Activated CD4-positive, alpha-beta T cell treated with anti-CD3 and anti-CD28 coated beads, Interleukin-2, amount 50 U/mL, for 48 hours (primary cell): ENCODE measurements around the gene CFAP299.
"Not testable (repeated sequence)": the region's sequence is repeated elsewhere in the genome, so short reads cannot be mapped to it uniquely, and the experiment has no call there.

Source experiments
- DNase-seq, 2 experiments: peaks; one replicate each; pipeline ENCODE4 v3.0.0-alpha.2; 2020

CFAP299 gene

DNA sequence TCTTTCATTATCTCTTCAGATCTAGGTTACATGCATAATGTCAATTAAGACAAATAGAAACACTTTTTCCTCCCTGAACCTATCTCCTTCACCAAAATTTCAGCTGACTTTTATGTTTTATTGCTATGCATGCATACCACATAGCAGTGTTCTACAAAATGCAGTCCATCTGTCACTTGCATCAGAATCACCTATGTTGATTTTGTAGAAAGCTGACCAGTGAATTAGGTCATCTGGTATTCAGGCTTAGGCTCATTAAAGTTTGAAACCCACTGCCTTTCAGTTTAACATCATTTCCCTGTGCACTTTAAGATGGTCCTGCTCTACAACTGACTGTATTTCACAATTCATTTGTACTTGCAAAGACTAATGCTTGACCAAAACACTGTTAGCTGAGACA is 277.9 kb downstream of the CFAP299 start:
- no peak for DNase-seq

DNA sequence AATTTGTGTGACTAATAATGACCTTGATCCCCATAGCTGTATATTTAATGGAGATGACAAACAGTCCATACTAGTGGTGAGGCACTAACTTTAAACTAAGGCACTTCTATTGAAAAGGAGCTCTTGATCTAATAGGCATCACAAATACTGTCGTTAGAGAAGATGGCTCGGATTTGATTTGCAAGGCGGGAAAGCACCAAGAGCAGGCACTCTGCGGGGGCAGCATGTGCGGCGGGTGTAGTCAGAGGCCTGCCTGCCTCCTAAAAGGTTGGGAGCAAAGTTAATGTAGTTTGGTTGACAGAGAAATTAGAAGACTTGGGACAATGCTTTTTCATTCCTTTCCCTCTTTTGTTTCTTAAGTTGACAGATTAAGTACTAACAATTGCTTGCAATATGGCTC is 278.8 kb downstream of the CFAP299 start:
- no peak for DNase-seq

GRCh38 chr4:80615099-80615498 is 279.6 kb downstream of the CFAP299 start:
- DNase-seq = no peak

- no peak for DNase-seq
Observed at GRCh38 chr4:80619070-80619674, 283.6 kb downstream of the CFAP299 start.

DNA sequence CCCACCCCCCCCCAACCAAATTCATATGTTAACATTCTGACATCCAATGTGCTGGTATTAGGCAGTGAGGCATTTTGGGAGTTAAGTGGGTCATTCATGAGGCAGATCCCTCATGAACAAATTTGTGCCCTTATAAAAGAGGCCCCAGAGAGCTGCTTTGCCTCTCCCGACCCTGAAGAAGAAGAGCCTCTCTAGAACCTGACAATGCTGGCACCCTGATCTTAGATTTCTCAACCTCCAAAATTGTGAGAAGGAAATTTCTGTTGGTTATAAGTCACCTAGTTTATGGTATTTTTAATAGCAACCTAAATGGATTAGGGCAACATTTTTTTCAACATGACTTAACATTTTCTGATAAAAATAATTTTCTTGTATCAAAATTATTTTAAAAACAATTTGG is 296.3 kb downstream of the CFAP299 start:
- DNase-seq = no peak

- DNase-seq = no peak
Observed at GRCh38 chr4:80637190-80637589, 301.7 kb downstream of the CFAP299 start.

GRCh38 chr4:80646061-80646460 is 310.5 kb downstream of the CFAP299 start:
- DNase-seq = no peak

GRCh38 chr4:80655662-80656061 is 320.1 kb downstream of the CFAP299 start:
- DNase-seq = no peak

DNA sequence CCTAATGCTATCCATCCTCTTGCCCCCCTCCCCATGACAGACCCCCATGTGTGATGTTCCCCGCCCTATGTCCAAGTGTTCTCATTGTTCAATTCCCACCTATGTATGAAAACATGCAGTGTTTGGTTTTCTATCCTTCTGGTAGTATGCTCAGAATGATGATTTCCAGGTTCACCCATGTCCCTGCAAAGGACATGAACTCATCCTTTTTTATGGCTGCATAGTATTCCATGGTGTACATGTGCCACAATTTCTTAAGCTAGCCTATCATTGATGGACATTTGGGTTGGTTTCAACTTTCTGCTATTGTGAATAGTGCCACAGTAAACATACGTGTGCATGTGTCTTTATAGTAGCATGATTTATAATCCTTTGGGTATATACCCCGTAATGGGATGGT is 334.6 kb downstream of the CFAP299 start:
- DNase-seq = not testable (repeated sequence)

GRCh38 chr4:80678413-80678812 is 342.9 kb downstream of the CFAP299 start:
- no peak for DNase-seq

DNA sequence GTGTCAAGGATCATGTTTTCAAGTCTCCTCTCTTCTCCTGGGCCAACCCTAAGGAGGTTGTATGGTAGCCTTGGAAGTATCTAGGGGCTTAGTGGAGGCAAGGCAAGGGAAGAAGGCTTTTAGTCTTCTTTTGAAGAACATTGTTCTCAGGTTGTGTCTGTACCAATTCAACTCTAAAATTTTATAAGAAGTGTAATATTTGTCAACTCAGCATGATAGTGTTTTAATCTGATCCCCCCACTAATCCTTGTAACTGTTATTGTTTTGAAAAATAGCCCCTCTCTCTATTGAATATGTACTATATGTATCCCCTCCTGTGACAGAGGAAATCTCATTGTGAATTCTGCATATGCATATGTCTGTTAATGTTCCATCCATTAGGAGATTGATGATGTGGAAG is 345.4 kb downstream of the CFAP299 start:
- DNase-seq = no peak

DNA sequence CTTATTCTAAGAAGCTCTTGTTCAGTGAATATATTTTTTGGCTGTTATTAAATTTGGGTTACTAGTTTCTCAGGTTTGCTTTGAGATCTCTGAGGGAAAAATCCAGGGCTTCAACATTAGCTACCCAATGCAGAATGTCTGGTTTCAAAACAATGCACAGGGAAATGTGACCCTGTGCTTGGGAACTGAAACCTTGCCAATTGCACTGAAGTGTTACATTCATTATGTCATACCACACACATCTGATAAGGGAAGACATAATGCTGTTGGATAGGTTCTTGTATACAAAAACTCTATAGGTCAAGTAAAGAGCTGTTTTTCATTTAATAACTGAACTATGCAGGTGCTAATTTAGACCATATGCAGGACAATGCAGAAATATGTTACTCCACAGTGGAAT is 349.7 kb downstream of the CFAP299 start:
- no peak for DNase-seq

DNA sequence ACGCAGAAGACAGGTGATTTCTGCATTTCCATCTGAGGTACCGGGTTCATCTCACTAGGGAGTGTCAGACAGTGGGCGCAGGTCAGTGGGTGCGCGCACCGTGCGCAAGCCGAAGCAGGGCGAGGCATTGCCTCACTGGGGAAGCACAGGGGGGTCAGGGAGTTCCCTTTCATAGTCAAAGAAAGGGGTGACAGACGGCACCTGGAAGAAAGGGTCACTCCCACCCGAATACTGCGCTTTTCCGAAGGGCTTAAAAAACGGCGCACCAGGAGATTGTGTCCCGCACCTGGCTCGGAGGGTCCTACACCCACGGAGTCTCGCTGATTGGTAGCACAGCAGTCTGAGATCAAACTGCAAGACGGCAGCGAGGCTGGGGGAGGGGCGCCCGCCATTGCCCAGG is 352.2 kb downstream of the CFAP299 start:
- DNase-seq = not testable (repeated sequence)

DNA sequence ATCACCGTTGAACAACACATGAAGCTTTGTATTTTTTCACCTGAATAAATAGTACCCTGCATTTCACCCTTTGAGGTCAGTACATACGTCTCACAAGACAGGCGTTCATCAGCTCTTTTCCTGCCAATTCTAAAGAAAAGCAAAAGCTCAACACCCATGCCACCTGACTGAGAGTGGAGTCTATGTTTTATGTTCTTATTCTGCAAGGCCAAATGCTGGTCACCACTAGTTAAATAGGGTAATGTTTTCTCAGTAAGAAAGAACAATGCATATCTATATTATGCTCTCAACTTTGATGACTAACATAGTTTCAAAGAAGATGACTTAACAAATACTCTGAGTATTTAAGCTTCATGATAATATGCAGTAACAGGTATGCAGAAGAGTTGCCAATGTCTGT is 358.6 kb downstream of the CFAP299 start:
- DNase-seq = no peak

GRCh38 chr4:80705311-80705710 is 369.8 kb downstream of the CFAP299 start:
- DNase-seq = no peak

GRCh38 chr4:80709082-80709869 is 373.7 kb downstream of the CFAP299 start:
- DNase-seq = no peak

DNA sequence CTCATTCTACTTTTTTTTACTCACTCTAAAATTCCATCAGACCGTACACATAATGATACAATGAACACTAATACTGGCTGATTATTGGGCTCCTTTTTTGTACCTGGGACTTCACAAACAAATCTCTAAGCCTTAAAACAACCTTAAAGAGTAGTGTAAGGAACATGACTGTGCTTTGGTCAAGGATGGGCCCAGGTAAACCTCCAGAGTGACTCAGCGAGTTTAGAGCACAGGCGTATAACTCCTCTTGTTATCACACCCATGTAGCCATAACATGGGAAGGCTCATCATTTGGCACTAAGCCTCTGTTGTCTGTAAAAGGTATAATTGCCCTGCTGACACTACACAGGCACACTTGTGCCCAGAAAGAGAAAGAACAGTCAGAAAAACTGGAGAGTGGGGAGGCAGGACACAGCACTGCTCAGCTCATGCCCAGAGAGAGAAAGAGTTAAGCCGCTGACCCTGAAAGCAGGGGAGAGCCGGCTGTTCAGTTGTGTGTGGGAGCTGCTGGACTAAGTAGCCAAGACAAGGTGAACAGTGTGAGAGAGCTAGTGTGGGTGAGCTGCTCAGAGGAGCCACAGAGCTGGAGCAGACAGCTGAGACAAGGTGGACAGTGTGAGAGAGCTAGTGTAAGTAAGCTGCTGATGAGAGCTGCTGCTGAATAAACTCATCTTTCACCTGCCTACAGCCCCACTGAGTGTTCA is 375.4 kb downstream of the CFAP299 start:
- no peak for DNase-seq

DNA sequence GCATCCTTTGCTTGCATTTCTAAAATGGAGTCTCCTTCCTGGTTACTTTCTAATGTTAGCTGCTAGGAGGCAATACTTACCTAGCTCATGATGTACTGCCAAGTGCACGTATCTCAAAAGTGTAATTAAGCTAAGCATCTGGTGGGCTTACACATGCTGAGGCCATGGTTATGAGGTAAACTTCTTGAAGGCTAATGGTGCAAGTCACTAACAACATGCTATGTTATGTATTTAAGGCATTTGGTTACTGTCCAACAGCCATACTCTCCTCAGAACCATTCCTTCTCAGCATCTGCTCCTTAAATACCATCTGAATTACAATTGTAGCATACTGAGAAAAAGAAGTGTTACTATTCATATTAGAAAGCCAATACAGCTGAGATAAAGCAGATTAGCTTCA is 376.4 kb downstream of the CFAP299 start:
- DNase-seq = no peak

DNA sequence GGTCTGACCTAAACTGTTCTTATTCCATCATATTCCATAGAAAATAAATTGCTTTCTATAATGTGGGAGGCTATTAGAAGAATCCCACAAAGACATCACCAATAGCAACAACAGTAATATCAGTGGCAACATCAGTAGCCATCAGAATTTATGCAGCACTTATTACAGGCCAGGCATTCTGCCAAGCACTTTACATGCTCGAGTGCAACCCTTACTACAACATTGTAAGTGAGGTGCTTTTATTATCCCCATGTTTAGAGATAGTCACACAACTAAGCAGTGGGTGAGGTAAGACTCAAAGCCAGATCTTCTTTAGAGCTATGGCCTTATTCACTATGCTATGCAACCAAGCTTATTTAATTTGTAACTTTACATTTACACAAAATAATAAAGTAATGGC is 377.9 kb downstream of the CFAP299 start:
- no peak for DNase-seq

DNA sequence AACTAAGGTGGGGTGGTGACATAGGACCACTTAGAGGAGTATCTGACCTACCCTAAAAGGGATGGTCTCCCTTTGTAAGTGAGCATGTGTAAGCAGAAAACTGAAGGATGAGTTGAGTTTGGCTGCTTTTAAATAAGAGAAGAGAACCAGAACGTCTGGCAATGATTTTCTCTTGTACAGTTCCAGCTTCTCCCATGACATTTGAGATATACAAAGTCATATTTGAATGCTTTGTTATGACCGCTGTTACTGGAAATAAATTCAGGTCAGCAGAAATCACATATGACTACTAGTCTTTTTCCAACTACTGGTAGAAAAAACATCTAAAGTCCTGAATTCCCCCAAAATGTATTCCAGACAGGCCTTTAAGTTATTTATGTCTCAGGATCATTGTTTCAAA is 381.7 kb downstream of the CFAP299 start:
- no peak for DNase-seq

GRCh38 chr4:80726471-80726870 is 390.9 kb downstream of the CFAP299 start:
- no peak for DNase-seq

DNA sequence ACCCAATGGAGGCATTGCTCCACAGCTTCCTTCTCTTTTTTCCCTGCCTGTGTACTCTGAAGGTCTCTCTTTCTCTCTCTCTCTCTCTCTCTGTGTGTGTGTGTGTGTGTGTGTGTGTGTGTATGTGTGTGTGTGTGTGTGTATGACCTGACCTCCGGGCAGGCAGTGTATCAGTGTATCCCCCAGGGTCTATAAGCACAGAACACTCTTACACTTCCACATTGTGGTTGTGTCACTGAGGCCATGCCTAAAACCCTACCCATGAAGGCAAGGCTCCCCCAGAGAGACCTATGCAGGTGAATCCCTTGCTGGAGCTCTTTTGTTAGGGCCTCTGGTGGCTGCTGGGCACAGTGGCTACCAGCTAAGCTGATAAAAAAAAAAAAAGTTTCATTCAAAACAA is 394.6 kb downstream of the CFAP299 start:
- no peak for DNase-seq

DNA sequence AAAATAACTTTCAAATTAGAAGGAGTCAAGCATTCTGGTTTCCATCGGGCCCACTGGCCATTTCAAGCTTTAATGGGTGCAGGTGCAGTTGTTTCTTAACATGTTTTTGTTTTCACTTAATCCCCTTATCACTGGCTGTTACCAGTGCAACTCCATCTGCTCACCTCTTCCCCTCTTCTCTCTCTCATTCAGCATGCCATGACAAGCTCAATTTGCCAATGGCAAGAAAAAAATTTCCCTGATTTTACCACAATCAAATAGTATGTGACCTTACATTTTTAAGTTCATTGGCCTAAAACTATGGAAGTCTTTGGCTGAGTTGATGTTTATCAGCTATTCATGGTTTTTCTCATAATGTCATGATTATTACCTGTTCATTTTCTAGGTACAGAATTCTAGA is 395.9 kb downstream of the CFAP299 start:
- DNase-seq = no peak

DNA sequence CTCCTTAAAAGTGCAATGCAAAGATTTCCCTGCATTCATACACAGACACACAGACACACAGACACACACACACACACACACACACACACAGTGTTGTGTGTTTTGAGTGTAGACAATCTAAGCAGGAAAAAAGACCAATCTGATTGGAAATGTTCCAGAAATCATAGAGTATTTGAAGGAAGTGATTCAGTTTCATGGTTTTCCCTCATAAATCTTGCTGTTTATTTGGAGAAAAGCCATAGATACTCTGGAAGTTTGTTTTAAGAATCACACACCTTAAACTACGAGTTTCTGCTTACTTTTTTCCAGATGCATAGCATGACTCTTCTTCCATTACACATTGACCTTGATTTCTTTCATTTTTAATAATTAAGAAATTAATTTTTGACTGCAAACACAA is 396.5 kb downstream of the CFAP299 start:
- no peak for DNase-seq
